ENCODE data around the gene NKD2. TPM values are rescaled to one million over a fixed set of nuclear protein-coding genes. Genes with fewer than 3 reads are reported as not detected.

NKD2 gene
- total RNA-seq, 1 experiment from 2014 or later = 12.8 TPM

DNA sequence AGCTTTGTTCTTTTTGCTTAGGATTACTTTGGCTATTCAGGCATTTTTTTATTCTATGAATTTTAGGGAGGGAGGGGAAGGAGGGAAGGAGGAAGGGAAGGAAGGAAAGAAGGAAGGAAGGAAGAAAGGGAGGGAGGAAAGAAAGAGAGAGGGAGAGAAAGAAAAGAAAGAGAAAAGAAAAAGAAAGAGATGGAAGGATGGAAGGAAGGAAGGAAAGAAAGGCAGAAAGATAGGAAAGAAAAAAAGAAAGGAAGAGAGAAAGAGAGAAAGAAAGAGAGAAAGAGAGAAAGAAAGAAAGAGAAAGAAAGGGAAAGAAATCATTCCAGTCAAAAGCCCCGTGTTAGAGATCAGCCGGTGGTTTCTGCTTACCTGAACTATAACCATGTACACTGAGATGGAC, 20.8 kb upstream of the NKD2 start:
- Mint-ChIP-seq H3K27ac (no peak overlapping the region), H3K27me3 (ENCODE audit: low read depth) (peaks cover 6% of the 10 kb centered on the region), H3K9me3 (peaks cover 20% of the 10 kb centered on the region), H3K36me3 (no peaks in the 10 kb centered on the region), H3K4me1 (peaks cover 5% of the 10 kb centered on the region), H3K4me3 (no peak overlapping the region)
- POLR2A ChIA-PET = no interaction called here
- no peak for DNase-seq (ENCODE audit: low spot score)
- CTCF ChIA-PET = no interaction called here
- no peak for ATAC-seq
- TF ChIP-seq NFE2L1 (CRISPR knock-in tag; IDR thresholded peaks at IDR 0.05) (no peak), TEAD4 (CRISPR knock-in tag; IDR thresholded peaks at IDR 0.05) (no peak), GRHL2 (CRISPR knock-in tag; IDR thresholded peaks at IDR 0.05; ENCODE audit: insufficient replicate concordance, severe bottlenecking) (no peak), NR1H2 (CRISPR knock-in tag; IDR thresholded peaks at IDR 0.05) (no peak), CDX4 (CRISPR knock-in tag; IDR thresholded peaks at IDR 0.05; ENCODE audit: borderline replicate concordance) (no peak), ZNF317 (CRISPR knock-in tag; IDR thresholded peaks at IDR 0.05; ENCODE audit: borderline replicate concordance, low read depth) (no peak), AFF4 (CRISPR knock-in tag; IDR thresholded peaks at IDR 0.05; ENCODE audit: borderline replicate concordance) (no peak), SMAD4 (CRISPR knock-in tag; IDR thresholded peaks at IDR 0.05) (no peak), MYBL2 (CRISPR knock-in tag; IDR thresholded peaks at IDR 0.05) (no peak), PRDM15 (CRISPR knock-in tag; IDR thresholded peaks at IDR 0.05) (no peak), ZMAT4 (CRISPR knock-in tag; IDR thresholded peaks at IDR 0.05) (no peak), OVOL2 (CRISPR knock-in tag; IDR thresholded peaks at IDR 0.05; ENCODE audit: borderline replicate concordance) (no peak), ZNF423 (CRISPR knock-in tag; IDR thresholded peaks at IDR 0.05) (no peak), ATF2 (CRISPR knock-in tag; IDR thresholded peaks at IDR 0.05; ENCODE audit: borderline replicate concordance, low read depth) (no peak), MLX (CRISPR knock-in tag; IDR thresholded peaks at IDR 0.05) (no peak), ZNF512 (CRISPR knock-in tag; IDR thresholded peaks at IDR 0.05; ENCODE audit: borderline replicate concordance) (no peak), SP1 (CRISPR knock-in tag; conservative IDR thresholded peaks at IDR 0.05) (no peak)
- TF ChIP-seq, protein P1, sequence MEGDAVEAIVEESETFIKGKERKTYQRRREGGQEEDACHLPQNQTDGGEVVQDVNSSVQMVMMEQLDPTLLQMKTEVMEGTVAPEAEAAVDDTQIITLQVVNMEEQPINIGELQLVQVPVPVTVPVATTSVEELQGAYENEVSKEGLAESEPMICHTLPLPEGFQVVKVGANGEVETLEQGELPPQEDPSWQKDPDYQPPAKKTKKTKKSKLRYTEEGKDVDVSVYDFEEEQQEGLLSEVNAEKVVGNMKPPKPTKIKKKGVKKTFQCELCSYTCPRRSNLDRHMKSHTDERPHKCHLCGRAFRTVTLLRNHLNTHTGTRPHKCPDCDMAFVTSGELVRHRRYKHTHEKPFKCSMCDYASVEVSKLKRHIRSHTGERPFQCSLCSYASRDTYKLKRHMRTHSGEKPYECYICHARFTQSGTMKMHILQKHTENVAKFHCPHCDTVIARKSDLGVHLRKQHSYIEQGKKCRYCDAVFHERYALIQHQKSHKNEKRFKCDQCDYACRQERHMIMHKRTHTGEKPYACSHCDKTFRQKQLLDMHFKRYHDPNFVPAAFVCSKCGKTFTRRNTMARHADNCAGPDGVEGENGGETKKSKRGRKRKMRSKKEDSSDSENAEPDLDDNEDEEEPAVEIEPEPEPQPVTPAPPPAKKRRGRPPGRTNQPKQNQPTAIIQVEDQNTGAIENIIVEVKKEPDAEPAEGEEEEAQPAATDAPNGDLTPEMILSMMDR (IDR thresholded peaks at IDR 0.05) = no peak
- TF ChIP-seq, protein P2, sequence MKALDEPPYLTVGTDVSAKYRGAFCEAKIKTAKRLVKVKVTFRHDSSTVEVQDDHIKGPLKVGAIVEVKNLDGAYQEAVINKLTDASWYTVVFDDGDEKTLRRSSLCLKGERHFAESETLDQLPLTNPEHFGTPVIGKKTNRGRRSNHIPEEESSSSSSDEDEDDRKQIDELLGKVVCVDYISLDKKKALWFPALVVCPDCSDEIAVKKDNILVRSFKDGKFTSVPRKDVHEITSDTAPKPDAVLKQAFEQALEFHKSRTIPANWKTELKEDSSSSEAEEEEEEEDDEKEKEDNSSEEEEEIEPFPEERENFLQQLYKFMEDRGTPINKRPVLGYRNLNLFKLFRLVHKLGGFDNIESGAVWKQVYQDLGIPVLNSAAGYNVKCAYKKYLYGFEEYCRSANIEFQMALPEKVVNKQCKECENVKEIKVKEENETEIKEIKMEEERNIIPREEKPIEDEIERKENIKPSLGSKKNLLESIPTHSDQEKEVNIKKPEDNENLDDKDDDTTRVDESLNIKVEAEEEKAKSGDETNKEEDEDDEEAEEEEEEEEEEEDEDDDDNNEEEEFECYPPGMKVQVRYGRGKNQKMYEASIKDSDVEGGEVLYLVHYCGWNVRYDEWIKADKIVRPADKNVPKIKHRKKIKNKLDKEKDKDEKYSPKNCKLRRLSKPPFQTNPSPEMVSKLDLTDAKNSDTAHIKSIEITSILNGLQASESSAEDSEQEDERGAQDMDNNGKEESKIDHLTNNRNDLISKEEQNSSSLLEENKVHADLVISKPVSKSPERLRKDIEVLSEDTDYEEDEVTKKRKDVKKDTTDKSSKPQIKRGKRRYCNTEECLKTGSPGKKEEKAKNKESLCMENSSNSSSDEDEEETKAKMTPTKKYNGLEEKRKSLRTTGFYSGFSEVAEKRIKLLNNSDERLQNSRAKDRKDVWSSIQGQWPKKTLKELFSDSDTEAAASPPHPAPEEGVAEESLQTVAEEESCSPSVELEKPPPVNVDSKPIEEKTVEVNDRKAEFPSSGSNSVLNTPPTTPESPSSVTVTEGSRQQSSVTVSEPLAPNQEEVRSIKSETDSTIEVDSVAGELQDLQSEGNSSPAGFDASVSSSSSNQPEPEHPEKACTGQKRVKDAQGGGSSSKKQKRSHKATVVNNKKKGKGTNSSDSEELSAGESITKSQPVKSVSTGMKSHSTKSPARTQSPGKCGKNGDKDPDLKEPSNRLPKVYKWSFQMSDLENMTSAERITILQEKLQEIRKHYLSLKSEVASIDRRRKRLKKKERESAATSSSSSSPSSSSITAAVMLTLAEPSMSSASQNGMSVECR (CRISPR knock-in tag; IDR thresholded peaks at IDR 0.05; ENCODE audit: borderline replicate concordance) = no peak

Data from WTC11 (cell line).